Upper lobe of right lung (tissue), 1 donor: ENCODE measurements around the gene ACOT9. TPM values are rescaled to one million over a fixed set of nuclear protein-coding genes. Genes with fewer than 3 reads are reported as not detected.

Experiments used
- ATAC-seq: fragments of 200-7000 bp; cut with Tn5 transposase; one replicate; pipeline ENCODE4 v1.9.1; 2020; ENCODE audit warnings: mild to moderate bottlenecking, moderate library complexity
- DNase-seq: peaks from one replicate; pipeline ENCODE4 v3.0.0-alpha.2; 2020
- H3K27ac ChIP-seq: fragments of 200-600 bp; one replicate; pipeline ENCODE4 v1.8.0; 2022
- H3K27me3 ChIP-seq: fragments of 200-600 bp; one replicate; pipeline ENCODE4 v1.8.0; 2022; ENCODE audit warnings: mild to moderate bottlenecking
- H3K36me3 ChIP-seq: fragments of 200-600 bp; one replicate; pipeline ENCODE4 v1.8.0; 2022
- H3K4me1 ChIP-seq: fragments of 200-600 bp; one replicate; pipeline ENCODE4 v1.8.0; 2022
- H3K4me3 ChIP-seq: fragments of 200-600 bp; one replicate; pipeline ENCODE4 v1.8.0; 2022; ENCODE audit warnings: mild to moderate bottlenecking
- H3K9me3 ChIP-seq: fragments of 200-600 bp; one replicate; pipeline ENCODE4 v1.8.0; 2022
- CTCF ChIP-seq: fragments of 200-600 bp; IDR thresholded peaks from one replicate; pipeline ENCODE4 v1.8.0; 2022; ENCODE audit warnings: antibody characterized with exemption
- intact Hi-C: fragments of 100-400 bp; cut with DNase I; formaldehyde crosslinking; loops from one replicate; pipeline ENCODE4 v1.11.0; 2022
- total RNA-seq: library from RNA; stranded (reverse); fragmentation: NEBNext Ultra II Directional; extraction: Animal tissue kit (Norgen Biotek cat#: 25700); gene quantifications from one replicate; pipeline ENCODE4 v1.2.1, GENCODE V29; 2021
- donor health status: DM: no; HTN: yes; CAD: no; lungs with severe emphysema.

ACOT9 gene
- total RNA-seq, 1 donor from 2014 or later: 42.0 TPM

DNA sequence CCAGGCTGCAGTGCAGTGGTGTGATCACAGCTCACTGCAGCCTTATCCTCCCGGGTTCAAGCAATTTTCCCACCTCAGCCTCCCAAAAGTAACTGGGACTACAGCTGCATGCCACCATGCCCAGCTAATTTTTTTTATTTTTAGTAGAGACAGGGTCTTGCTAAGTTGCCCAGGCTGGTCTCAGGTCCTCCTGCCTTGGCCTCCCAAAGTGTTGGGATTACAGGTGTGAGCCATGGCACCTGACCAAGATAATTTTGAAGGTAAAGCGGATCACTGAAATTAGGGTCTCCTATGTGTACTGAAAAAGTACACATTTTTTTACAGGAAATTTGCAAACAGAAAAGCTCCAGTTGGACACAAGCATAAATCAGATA lies 44.7 kb upstream of the ACOT9 start:
- intact Hi-C loops: no loop called here
- Histone ChIP-seq H3K9me3 (no peaks in the 10 kb centered on the region), H3K27ac (peak overlapping the region; percentile 42), H3K4me1 (no peaks in the 10 kb centered on the region), H3K4me3 (no peak overlapping the region), H3K36me3 (no peaks in the 10 kb centered on the region), H3K27me3 (no peaks in the 10 kb centered on the region)
- no peak for TF ChIP-seq CTCF
- DNase-seq: no peak
- no peak for ATAC-seq

GRCh38 chrX:23786268-23786815 lies 43.3 kb upstream of the ACOT9 start:
- peak overlapping the region; percentile 67 for H3K4me3 ChIP-seq
- peak overlapping the region; percentile 30 for H3K27ac ChIP-seq
- ATAC-seq (peak; percentile 1), DNase-seq (no peak)
- H3K36me3 ChIP-seq: no peaks in the 10 kb centered on the region
- H3K9me3 ChIP-seq: no peaks in the 10 kb centered on the region
- H3K27me3 ChIP-seq: no peaks in the 10 kb centered on the region
- no peak for TF ChIP-seq CTCF
- intact Hi-C loops: no loop called here
- peaks cover 6% of the 10 kb centered on the region for H3K4me1 ChIP-seq

GRCh38 chrX:23785580-23785979 lies 42.5 kb upstream of the ACOT9 start:
- Histone ChIP-seq H3K9me3 (no peaks in the 10 kb centered on the region), H3K4me1 (peaks cover 6% of the 10 kb centered on the region), H3K27me3 (no peaks in the 10 kb centered on the region), H3K27ac (peak overlapping the region; percentile 93), H3K36me3 (no peaks in the 10 kb centered on the region), H3K4me3 (peak overlapping the region; percentile 67)
- DNase-seq (no peak), ATAC-seq (no peak)
- TF ChIP-seq CTCF: no peak
- intact Hi-C loops: no loop called here

DNA sequence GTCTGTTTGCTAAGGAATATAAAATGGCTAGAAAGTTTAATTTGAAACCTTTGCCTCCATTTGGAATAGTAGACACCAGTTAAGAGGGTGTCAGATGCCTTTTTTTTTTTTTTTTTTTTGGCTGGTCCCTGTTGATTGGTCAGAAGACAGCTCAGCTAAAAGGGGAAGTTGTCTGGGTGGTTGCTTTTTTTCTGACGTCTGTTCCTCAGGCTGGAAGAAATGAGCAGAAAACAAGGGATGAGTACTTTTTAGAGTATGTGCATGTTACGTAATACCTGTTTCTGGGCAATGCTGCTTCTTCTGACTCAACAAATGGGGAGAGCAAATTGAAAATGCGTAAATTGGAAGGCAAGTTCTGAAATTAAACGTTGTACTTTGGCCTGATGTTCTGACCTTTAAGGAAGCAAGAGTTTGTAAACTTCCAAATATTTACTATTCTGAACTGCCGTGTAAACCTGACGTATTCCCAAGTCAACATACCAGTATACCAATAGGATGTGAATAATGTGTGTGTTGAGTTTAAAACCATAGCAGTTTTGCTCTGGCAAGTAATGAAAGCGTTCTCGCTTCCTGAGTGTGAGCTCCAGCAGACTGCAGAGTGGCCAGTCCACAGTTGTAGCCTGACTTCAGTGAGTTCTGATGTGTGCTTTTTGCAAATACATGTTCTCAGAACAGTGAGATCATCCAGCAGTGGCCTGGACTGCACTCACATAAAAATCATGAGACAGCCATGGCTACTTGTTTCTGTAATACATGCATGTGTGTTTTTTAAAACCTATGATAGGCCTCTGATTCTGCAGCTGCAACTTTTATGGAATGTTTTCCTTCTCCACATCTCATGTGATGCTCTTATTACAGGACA lies 41.6 kb upstream of the ACOT9 start:
- no peak for ATAC-seq
- Histone ChIP-seq H3K9me3 (no peaks in the 10 kb centered on the region), H3K4me3 (peak overlapping the region; percentile 67), H3K27me3 (no peaks in the 10 kb centered on the region), H3K36me3 (no peaks in the 10 kb centered on the region), H3K27ac (peak overlapping the region; percentile 93), H3K4me1 (peaks cover 6% of the 10 kb centered on the region)
- TF ChIP-seq CTCF: no peak
- intact Hi-C loops: no loop called here
- DNase-seq: no peak

DNA sequence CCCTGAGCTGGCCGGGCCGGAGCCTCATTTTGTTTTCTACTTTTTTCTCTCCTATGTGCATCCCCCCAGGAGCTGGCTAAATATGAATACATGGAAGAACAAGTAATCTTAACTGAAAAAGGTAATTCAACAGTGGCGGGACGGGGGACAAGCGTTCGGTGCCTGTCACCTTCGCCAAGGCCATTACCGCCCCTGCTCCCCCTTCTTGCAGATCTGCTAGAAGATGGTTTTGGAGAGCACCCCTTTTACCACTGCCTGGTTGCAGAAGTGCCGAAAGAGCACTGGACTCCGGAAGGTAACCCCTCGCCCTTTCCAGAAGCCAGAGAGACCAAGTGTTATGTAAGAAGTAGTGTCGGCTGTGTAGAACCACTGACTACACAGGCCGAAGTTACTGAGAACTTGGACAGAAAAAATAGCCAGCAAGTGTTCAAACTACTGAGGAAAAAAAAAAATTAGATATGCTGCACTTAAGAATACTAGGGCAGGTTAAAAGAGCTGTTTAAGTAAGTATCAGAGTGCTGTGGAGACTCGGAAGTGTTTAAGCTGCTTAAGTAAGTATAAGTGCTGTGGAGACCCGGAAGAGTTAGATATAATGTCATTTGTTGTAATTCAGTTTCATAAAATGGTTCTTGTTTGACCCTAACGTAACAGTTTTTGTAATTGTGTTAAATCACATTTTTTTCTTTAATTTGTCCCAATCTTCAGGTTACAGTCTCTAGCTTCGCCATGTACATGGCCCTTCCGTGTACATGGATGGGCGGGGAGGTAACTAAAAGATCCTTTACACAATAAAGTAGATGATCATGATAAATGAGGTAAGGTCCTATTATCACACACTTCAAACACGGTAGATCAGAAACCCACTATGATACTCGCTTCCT lies 40.8 kb upstream of the ACOT9 start:
- TF ChIP-seq CTCF: no peak
- peaks cover 6% of the 10 kb centered on the region for H3K4me1 ChIP-seq
- H3K27ac ChIP-seq: peak overlapping the region; percentile 93
- H3K36me3 ChIP-seq: no peaks in the 10 kb centered on the region
- H3K27me3 ChIP-seq: no peaks in the 10 kb centered on the region
- ATAC-seq (no peak), DNase-seq (no peak)
- peak overlapping the region; percentile 67 for H3K4me3 ChIP-seq
- intact Hi-C loops: no loop called here
- no peaks in the 10 kb centered on the region for H3K9me3 ChIP-seq
